Endodermal cell (in vitro differentiated cells): Measurements from ENCODE around the gene RDH11. TPM values are rescaled to one million over a fixed set of nuclear protein-coding genes. Genes with fewer than 3 reads are reported as not detected.

Experiments
- DNase-seq: peaks from one replicate; pipeline ENCODE4 v3.0.0-alpha.2; 2017
- H3K27ac ChIP-seq: 2 replicates; pipeline ENCODE4 v1.5.1; 2013; ENCODE audit warnings: mild to moderate bottlenecking, low read depth, low read length, moderate library complexity
- H3K27me3 ChIP-seq: 2 replicates; pipeline ENCODE4 v1.6.1; 2013; ENCODE audit warnings: mild to moderate bottlenecking, low read length, moderate library complexity; ENCODE audit not compliant: insufficient read depth, control insufficient read depth, poor library complexity, severe bottlenecking
- H3K36me3 ChIP-seq: 2 replicates; pipeline ENCODE4 v1.7.0; 2013; ENCODE audit warnings: mild to moderate bottlenecking, low read length, moderate library complexity; ENCODE audit not compliant: control insufficient read depth, insufficient read depth
- H3K4me1 ChIP-seq: one replicate; pipeline ENCODE4 v1.7.0; 2013; ENCODE audit warnings: low read length; ENCODE audit not compliant: control insufficient read depth, insufficient read depth
- H3K4me3 ChIP-seq: 2 replicates; pipeline ENCODE4 v1.5.1; 2013; ENCODE audit warnings: mild to moderate bottlenecking, low read length, moderate library complexity
- H3K9ac ChIP-seq: 2 replicates; pipeline ENCODE4 v1.6.1; 2013; ENCODE audit warnings: mild to moderate bottlenecking, low read length, moderate library complexity; ENCODE audit not compliant: poor library complexity, severe bottlenecking; ENCODE audit errors: extremely low read depth
- H3K9me3 ChIP-seq: 2 replicates; pipeline ENCODE4 v1.6.1; 2013; ENCODE audit warnings: mild to moderate bottlenecking, low read length, moderate library complexity; ENCODE audit not compliant: control insufficient read depth
- H3K27ac Mint-ChIP-seq: 2 replicates; pipeline ENCODE4 v1.8.0; 2020; ENCODE audit warnings: mixed read lengths
- H3K27me3 Mint-ChIP-seq: 2 replicates; pipeline ENCODE4 v1.8.0; 2021; ENCODE audit warnings: mild to moderate bottlenecking, mixed read lengths; ENCODE audit not compliant: insufficient read depth
- H3K36me3 Mint-ChIP-seq: 2 replicates; pipeline ENCODE4 v1.8.0; 2020; ENCODE audit warnings: low read depth, mixed read lengths
- H3K4me1 Mint-ChIP-seq: 2 replicates; pipeline ENCODE4 v1.8.0; 2020; ENCODE audit warnings: mixed read lengths
- H3K4me3 Mint-ChIP-seq: 2 replicates; pipeline ENCODE4 v1.8.0; 2020; ENCODE audit warnings: mild to moderate bottlenecking, moderate library complexity, mixed read lengths
- H3K9me3 Mint-ChIP-seq: 2 replicates; pipeline ENCODE4 v1.8.0; 2020; ENCODE audit warnings: mild to moderate bottlenecking, mixed read lengths
- WGBS, 2 experiments: methylation state at CpG; one replicate each; pipeline versions ENCODE4 v1.1.5 to v1.1.7; 2013; ENCODE audit warnings: missing lambda C conversion rate in 2 of 2, mixed read lengths in 1 of 2; ENCODE audit not compliant: insufficient coverage in 1 of 2, insufficient read length in 1 of 2; 5-methylcytosine and 5-hydroxymethylcytosine counted together
- total RNA-seq, 2 donors: library from RNA; stranded (reverse); fragmentation: NEBNext Ultra II Directional in 1 of 2; extraction: Animal tissue kit (Norgen Biotek cat#: 25700) in 1 of 2; gene quantifications; 2 replicates in 1 of 2; 3 replicates in 1 of 2; pipeline ENCODE4 v1.2.1, GENCODE V29; 2021
- TF ChIP-seq, protein P1 (sequence below): fragments of 200-600 bp; sonication (generic); conservative IDR thresholded peaks from 2 replicates; pipeline ENCODE4 v1.5.0; 2021; ENCODE audit warnings: antibody characterized with exemption, mild to moderate bottlenecking

The RDH11 gene
- total RNA-seq, 2 donors from 2014 or later = 73.5 to 75.0 TPM

DNA sequence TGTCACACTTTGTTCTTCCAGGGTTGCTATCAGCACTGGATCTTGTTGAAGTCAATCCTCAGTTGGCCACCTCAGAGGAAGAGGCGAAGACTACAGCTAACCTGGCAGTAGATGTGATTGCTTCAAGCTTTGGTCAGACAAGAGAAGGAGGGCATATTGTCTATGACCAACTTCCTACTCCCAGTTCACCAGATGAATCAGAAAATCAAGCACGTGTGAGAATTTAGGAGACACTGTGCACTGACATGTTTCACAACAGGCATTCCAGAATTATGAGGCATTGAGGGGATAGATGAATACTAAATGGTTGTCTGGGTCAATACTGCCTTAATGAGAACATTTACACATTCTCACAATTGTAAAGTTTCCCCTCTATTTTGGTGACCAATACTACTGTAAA lies 44.9 kb downstream of the RDH11 start:
- Histone ChIP-seq H3K4me3 (no peak overlapping the region), H3K9ac (no peak overlapping the region), H3K9me3 (no peaks in the 10 kb centered on the region), H3K27me3 (no peaks in the 10 kb centered on the region), H3K36me3 (peaks cover 89% of the 10 kb centered on the region), H3K27ac (no peak overlapping the region), H3K4me1 (peaks cover 15% of the 10 kb centered on the region)
- Mint-ChIP-seq H3K4me1 (peaks cover 9% of the 10 kb centered on the region), H3K27me3 (peaks cover 2% of the 10 kb centered on the region), H3K27ac (no peak overlapping the region), H3K36me3 (peaks cover 78% of the 10 kb centered on the region), H3K4me3 (no peak overlapping the region), H3K9me3 (no peaks in the 10 kb centered on the region)
- 86 to 93% methylated on average over 1 to 2 of the region's 2 CpGs for WGBS, 2 experiments
- TF ChIP-seq, protein P1, sequence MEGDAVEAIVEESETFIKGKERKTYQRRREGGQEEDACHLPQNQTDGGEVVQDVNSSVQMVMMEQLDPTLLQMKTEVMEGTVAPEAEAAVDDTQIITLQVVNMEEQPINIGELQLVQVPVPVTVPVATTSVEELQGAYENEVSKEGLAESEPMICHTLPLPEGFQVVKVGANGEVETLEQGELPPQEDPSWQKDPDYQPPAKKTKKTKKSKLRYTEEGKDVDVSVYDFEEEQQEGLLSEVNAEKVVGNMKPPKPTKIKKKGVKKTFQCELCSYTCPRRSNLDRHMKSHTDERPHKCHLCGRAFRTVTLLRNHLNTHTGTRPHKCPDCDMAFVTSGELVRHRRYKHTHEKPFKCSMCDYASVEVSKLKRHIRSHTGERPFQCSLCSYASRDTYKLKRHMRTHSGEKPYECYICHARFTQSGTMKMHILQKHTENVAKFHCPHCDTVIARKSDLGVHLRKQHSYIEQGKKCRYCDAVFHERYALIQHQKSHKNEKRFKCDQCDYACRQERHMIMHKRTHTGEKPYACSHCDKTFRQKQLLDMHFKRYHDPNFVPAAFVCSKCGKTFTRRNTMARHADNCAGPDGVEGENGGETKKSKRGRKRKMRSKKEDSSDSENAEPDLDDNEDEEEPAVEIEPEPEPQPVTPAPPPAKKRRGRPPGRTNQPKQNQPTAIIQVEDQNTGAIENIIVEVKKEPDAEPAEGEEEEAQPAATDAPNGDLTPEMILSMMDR = no peak
- no peak for DNase-seq

DNA sequence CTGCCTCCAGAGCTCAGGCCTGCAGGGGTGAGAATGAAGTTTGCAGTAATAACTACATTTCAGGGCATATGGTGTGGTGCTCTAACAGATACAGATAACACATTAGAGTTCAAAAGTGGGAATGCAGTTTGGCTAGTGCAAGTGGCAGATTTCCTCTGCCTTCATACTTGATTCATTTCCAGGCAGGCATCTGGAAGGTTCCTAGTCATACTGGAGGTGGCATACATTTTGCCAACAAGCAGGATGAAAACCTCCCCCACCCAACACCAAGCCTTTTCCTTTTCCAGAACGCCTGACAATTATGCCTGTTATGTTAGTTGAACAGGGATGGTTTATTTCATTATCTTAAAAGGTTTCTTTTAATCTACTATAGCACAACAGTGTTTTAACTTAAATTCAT lies 45.4 kb downstream of the RDH11 start:
- peaks cover 15% of the 10 kb centered on the region for H3K4me1 ChIP-seq
- Mint-ChIP-seq H3K4me3 (no peak overlapping the region), H3K36me3 (peaks cover 78% of the 10 kb centered on the region), H3K27ac (no peak overlapping the region), H3K9me3 (no peaks in the 10 kb centered on the region), H3K4me1 (peaks cover 9% of the 10 kb centered on the region), H3K27me3 (peaks cover 2% of the 10 kb centered on the region)
- H3K4me3 ChIP-seq = no peak overlapping the region
- no peak for DNase-seq
- no peaks in the 10 kb centered on the region for H3K27me3 ChIP-seq
- H3K9me3 ChIP-seq = no peaks in the 10 kb centered on the region
- H3K27ac ChIP-seq = no peak overlapping the region
- no CpG with 5 or more reads among the region's 1 CpG for WGBS, 2 experiments
- H3K9ac ChIP-seq = no peak overlapping the region
- peaks cover 89% of the 10 kb centered on the region for H3K36me3 ChIP-seq
- TF ChIP-seq, protein P1 = no peak

DNA sequence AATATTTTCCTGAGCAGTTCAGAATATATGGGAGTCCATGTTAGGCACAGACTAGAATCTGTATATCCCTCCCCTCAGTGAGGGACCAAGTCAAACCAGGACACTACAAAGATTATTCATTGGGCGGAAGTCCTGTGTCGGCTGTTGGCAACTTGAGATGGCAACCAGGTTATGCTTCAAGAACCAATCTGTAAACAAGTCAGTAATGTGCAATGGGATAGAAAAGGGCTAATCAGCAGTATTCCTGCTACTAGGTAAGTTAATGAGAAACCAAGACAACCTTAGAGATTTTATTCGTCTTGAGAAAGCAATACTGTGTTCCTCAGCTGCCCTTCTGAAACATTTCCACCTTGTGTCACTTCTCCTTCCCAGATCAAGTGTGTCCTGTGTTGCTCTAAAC lies 49.4 kb downstream of the RDH11 start:
- no peak overlapping the region for H3K27ac Mint-ChIP-seq
- H3K4me1 ChIP-seq = peaks cover 15% of the 10 kb centered on the region
- no peak overlapping the region for H3K4me3 Mint-ChIP-seq
- no peak overlapping the region for H3K27ac ChIP-seq
- H3K36me3 ChIP-seq = peaks cover 52% of the 10 kb centered on the region
- peaks cover 2% of the 10 kb centered on the region for H3K27me3 Mint-ChIP-seq
- H3K9me3 Mint-ChIP-seq = no peaks in the 10 kb centered on the region
- no peaks in the 10 kb centered on the region for H3K27me3 ChIP-seq
- peaks cover 13% of the 10 kb centered on the region for H3K4me1 Mint-ChIP-seq
- TF ChIP-seq, protein P1 = no peak
- DNase-seq = no peak
- peaks cover 50% of the 10 kb centered on the region for H3K36me3 Mint-ChIP-seq
- H3K9me3 ChIP-seq = no peaks in the 10 kb centered on the region
- H3K9ac ChIP-seq = no peak overlapping the region
- H3K4me3 ChIP-seq = no peak overlapping the region
- 99 to 100% methylated on average over 1 to 3 of the region's 3 CpGs for WGBS, 2 experiments
